ENCODE data around the gene OR1L4.

OR1L4 gene

DNA sequence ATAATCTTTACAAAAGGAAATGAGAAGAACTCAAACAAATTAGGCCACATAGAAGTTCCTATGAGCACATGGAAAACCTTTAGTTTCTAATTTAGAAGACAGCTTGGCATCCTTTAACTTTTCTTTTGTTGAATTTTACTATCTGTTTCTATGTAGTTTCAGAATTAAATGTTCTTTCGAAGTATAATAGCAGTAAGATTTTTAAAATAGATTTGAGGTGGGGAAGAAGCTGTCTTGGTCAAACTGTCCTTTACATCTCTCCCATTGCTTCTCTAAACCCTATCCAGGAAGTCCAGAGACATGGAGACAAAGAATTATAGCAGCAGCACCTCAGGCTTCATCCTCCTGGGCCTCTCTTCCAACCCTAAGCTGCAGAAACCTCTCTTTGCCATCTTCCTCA is at the start of gene OR1L4:
TSS of gene OR1L4 (plus strand) at position 301 of the 400 bp plus-strand sequence. CDS start at position 301, 0 bp downstream.
- peaks cover 17% of the 10 kb centered on the region for H3K9me3 Mint-ChIP-seq
- no peaks in the 10 kb centered on the region for H3K4me1 Mint-ChIP-seq
- no peak within 1 kb of the TSS for H3K4me3 Mint-ChIP-seq
- ATAC-seq, result no peak
- no peak within 1 kb of the TSS for H3K27ac Mint-ChIP-seq
- H3K36me3 Mint-ChIP-seq, result peaks cover 9% of the 10 kb centered on the region
- H3K27me3 Mint-ChIP-seq, result no peaks in the 10 kb centered on the region

DNA sequence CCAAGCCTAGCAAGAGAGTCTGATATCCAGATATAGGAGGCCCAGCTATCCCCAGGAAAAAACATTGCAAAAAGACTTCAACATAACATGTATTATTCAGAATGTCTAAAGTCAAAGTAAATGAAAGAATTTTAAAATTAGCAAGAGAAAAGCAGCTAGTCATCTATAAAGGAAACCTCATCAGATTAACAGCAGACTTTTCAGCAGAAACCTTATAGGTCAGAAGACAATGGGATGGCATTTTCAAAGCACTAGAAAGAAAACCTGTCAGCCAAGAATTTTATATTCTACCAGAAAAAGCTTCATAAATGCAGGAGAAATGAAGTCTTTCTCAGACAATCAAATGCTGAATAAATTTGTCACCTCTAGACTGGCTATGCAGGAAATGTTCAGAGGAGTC is 38.9 kb upstream of the OR1L4 start:
- H3K4me3 Mint-ChIP-seq, result no peak overlapping the region
- H3K9me3 Mint-ChIP-seq, result peaks cover 8% of the 10 kb centered on the region

GRCh38 chr9:122695696-122696095 is 28.1 kb upstream of the OR1L4 start:
- Mint-ChIP-seq H3K27ac (no peak overlapping the region), H3K9me3 (peaks cover 14% of the 10 kb centered on the region), H3K27me3 (no peaks in the 10 kb centered on the region), H3K4me1 (no peaks in the 10 kb centered on the region), H3K36me3 (no peaks in the 10 kb centered on the region), H3K4me3 (no peak overlapping the region)
- ATAC-seq, result no peak

More for the DNA sequence above, 38.9 kb upstream of the OR1L4 start:
- Mint-ChIP-seq H3K36me3 (peaks cover 5% of the 10 kb centered on the region), H3K4me1 (no peaks in the 10 kb centered on the region), H3K27me3 (peaks cover 17% of the 10 kb centered on the region), H3K27ac (no peak overlapping the region)
- no peak for ATAC-seq

DNA sequence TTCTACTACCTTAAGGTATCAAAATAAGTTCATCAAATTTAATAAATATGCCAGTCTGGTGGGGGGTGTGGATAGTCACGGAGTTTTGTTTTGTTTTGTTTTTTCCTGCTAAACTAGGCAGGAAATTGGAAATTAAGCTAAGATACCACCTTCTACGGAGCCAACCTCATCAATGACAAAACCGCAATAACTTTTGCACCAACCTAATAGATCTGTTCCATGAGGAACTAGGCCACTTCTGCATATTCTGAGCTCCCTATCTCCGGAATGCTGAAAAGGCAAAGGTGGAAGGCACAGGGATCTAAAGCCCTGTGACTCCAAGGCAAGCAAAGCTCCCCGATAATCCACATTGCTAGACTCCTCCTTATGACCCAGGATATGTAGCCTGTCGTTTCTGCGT is 5.8 kb upstream of the OR1L4 start:
- peaks cover 8% of the 10 kb centered on the region for H3K27me3 Mint-ChIP-seq
- ATAC-seq, result no peak
- no peak overlapping the region for H3K27ac Mint-ChIP-seq
- H3K36me3 Mint-ChIP-seq, result no peaks in the 10 kb centered on the region
- no peak overlapping the region for H3K4me3 Mint-ChIP-seq
- no peaks in the 10 kb centered on the region for H3K4me1 Mint-ChIP-seq
- peaks cover 18% of the 10 kb centered on the region for H3K9me3 Mint-ChIP-seq

GRCh38 chr9:122719218-122719617 is 4.6 kb upstream of the OR1L4 start:
- no peaks in the 10 kb centered on the region for H3K4me1 Mint-ChIP-seq
- no peak overlapping the region for H3K27ac Mint-ChIP-seq
- H3K9me3 Mint-ChIP-seq, result peaks cover 17% of the 10 kb centered on the region
- H3K4me3 Mint-ChIP-seq, result no peak overlapping the region
- H3K27me3 Mint-ChIP-seq, result no peaks in the 10 kb centered on the region
- no peak for ATAC-seq
- no peaks in the 10 kb centered on the region for H3K36me3 Mint-ChIP-seq

- Mint-ChIP-seq H3K4me1 (no peaks in the 10 kb centered on the region), H3K27me3 (no peaks in the 10 kb centered on the region), H3K27ac (no peak within 1 kb of the TSS), H3K9me3 (peaks cover 9% of the 10 kb centered on the region), H3K4me3 (no peak within 1 kb of the TSS), H3K36me3 (peaks cover 7% of the 10 kb centered on the region)
- ATAC-seq, result no peak
Observed at GRCh38 chr9:122742003-122742402, 18.2 kb downstream of the OR1L4 start, which contains the start of gene OR1L6. TSS of gene OR1L6 (plus strand) at chr9:122742303. CDS start at chr9:122749848, 7,545 bp downstream.

DNA sequence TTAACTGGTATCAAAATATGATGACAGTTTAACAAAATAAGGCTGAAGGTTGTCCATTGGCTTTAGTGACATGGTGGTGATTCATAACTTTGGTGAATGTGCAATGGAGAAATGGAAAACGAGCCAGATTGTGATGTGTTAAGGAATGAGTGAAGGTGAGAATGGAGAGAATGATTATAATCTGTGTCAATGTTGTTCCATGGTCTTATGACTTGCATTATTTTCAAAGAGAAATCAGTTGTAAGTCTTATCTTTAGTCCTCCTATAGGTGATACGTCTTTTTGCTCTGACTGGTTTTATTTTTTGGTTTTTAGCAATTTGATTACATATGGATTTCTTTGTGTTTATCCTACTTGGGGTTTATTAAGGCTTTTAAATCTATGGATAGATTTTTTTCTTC is 31.0 kb downstream of the OR1L4 start:
- peaks cover 17% of the 10 kb centered on the region for H3K9me3 Mint-ChIP-seq
- no peak overlapping the region for H3K4me3 Mint-ChIP-seq
- no peaks in the 10 kb centered on the region for H3K4me1 Mint-ChIP-seq
- H3K27ac Mint-ChIP-seq, result no peak overlapping the region
- ATAC-seq, result no peak
- peaks cover under 1% of the 10 kb centered on the region for H3K27me3 Mint-ChIP-seq
- peaks cover 32% of the 10 kb centered on the region for H3K36me3 Mint-ChIP-seq

GRCh38 chr9:122767817-122768216 is 44.0 kb downstream of the OR1L4 start:
- Mint-ChIP-seq H3K27me3 (peaks cover 4% of the 10 kb centered on the region), H3K4me1 (no peaks in the 10 kb centered on the region), H3K4me3 (no peak overlapping the region), H3K27ac (no peak overlapping the region), H3K36me3 (peaks cover 44% of the 10 kb centered on the region), H3K9me3 (peaks cover 39% of the 10 kb centered on the region)
- ATAC-seq, result no peak

Measured in stimulated activated memory B cell treated with anti-CD40 and anti-IgM and Interleukin-4, amounts not matched to agents 10 μg/mL and 1 μg/mL and 100 μg/mL, for 72 hours (primary cell).